Measurements from ENCODE around the gene RFTN2.

- TF ChIP-seq OSR1 (CRISPR knock-in tag; IDR thresholded peaks at IDR 0.05) = no peak
- no peak for TF ChIP-seq PATZ1 (CRISPR knock-in tag; IDR thresholded peaks at IDR 0.05; ENCODE audit: borderline replicate concordance)
- TF ChIP-seq SNAI2 (CRISPR knock-in tag; IDR thresholded peaks at IDR 0.05) = no peak
- TF ChIP-seq ARNTL (CRISPR knock-in tag; IDR thresholded peaks at IDR 0.05; ENCODE audit: borderline replicate concordance, low read depth) = no peak
- no peak for TF ChIP-seq BACH2 (CRISPR knock-in tag; IDR thresholded peaks at IDR 0.05; ENCODE audit: borderline replicate concordance)
- TF ChIP-seq RARB (CRISPR knock-in tag; IDR thresholded peaks at IDR 0.05) = no peak
- no peak for TF ChIP-seq ZFP3 (CRISPR knock-in tag; IDR thresholded peaks at IDR 0.05)
- TF ChIP-seq CSDC2 (CRISPR knock-in tag; IDR thresholded peaks at IDR 0.05) = no peak
- no peak for TF ChIP-seq POU6F1 (CRISPR knock-in tag; IDR thresholded peaks at IDR 0.05; ENCODE audit: borderline replicate concordance, low read depth)
- TF ChIP-seq ESRRG (CRISPR knock-in tag; IDR thresholded peaks at IDR 0.05) = no peak
- TF ChIP-seq CREB5 (CRISPR knock-in tag; IDR thresholded peaks at IDR 0.05; ENCODE audit: low read depth) = no peak
- TF ChIP-seq GLIS3 (CRISPR knock-in tag; IDR thresholded peaks at IDR 0.05) = no peak
- TF ChIP-seq ZNF8 (CRISPR knock-in tag; IDR thresholded peaks at IDR 0.05) = no peak
These were observed at the start of gene RFTN2 for GRCh38 chr2:197675246-197675645.

Measured in SK-N-SH treated with all-trans-retinoic acid at 6 μM for 48 hours (cell line).